Neural cell (in vitro differentiated cells): ENCODE measurements around the gene TFB1M. TPM values are rescaled to one million over a fixed set of nuclear protein-coding genes. Genes with fewer than 3 reads are reported as not detected.

Experiments
- H2AFZ ChIP-seq: fragments of 200-600, 300-800 bp; sonication (generic), shearing (Covaris generic); 2 replicates; pipeline ENCODE4 v1.6.0; 2014; ENCODE audit warnings: low read depth, mild to moderate bottlenecking, antibody characterized with exemption, low read length, moderate library complexity
- H3F3A ChIP-seq: fragments of 200-600 bp; shearing (Covaris generic); 2 replicates; pipeline ENCODE4 v1.6.1; 2016; ENCODE audit warnings: mild to moderate bottlenecking, moderate library complexity, mixed read lengths, antibody characterized with exemption, low read length; ENCODE audit not compliant: insufficient read depth, poor library complexity, severe bottlenecking
- H3K27ac ChIP-seq: fragments of 200-600, 300-800 bp; sonication (generic), shearing (Covaris generic); 2 replicates; pipeline ENCODE4 v1.5.1; 2014; ENCODE audit warnings: mild to moderate bottlenecking, low read length, moderate library complexity
- H3K27me3 ChIP-seq: fragments of 300-800, 200-600 bp; sonication (generic), shearing (Covaris generic); 2 replicates; pipeline ENCODE4 v1.6.0; 2014; ENCODE audit warnings: mild to moderate bottlenecking, low read depth, low read length, moderate library complexity; ENCODE audit not compliant: insufficient read depth
- H3K36me3 ChIP-seq: fragments of 300-800, 200-600 bp; sonication (generic), shearing (Covaris generic); 2 replicates; pipeline ENCODE4 v1.5.1; 2014; ENCODE audit warnings: mild to moderate bottlenecking, antibody characterized with exemption, low read length, moderate library complexity; ENCODE audit not compliant: insufficient read depth
- H3K4me2 ChIP-seq: fragments of 300-800, 200-600 bp; sonication (generic), shearing (Covaris generic); 2 replicates; pipeline ENCODE4 v1.6.0; 2014; ENCODE audit warnings: mild to moderate bottlenecking, low read length
- H3K4me3 ChIP-seq: fragments of 300-800, 200-600 bp; sonication (generic), shearing (Covaris generic); 2 replicates; pipeline ENCODE4 v1.5.1; 2014; ENCODE audit warnings: mild to moderate bottlenecking, low read length, moderate library complexity
- H3K79me2 ChIP-seq: fragments of 200-600 bp; shearing (Covaris generic); replicated peaks from 2 replicates; pipeline ENCODE4 v1.6.0; 2014; ENCODE audit warnings: mild to moderate bottlenecking, low read length, moderate library complexity; ENCODE audit not compliant: insufficient read depth
- H3K9ac ChIP-seq: fragments of 300-800, 200-600 bp; sonication (generic), shearing (Covaris generic); 2 replicates; pipeline ENCODE4 v1.6.1; 2016; ENCODE audit warnings: mild to moderate bottlenecking, low read length, mixed read lengths
- H3K9me2 ChIP-seq: fragments of 200-600 bp; shearing (Covaris generic); 2 replicates; pipeline ENCODE4 v1.6.1; 2016; ENCODE audit warnings: mild to moderate bottlenecking, low read length, mixed read lengths; ENCODE audit not compliant: insufficient read depth
- H3K9me3 ChIP-seq: fragments of 200-600, 300-800 bp; sonication (generic), shearing (Covaris generic); 2 replicates; pipeline ENCODE4 v1.6.1; 2016; ENCODE audit warnings: mild to moderate bottlenecking, mixed run types, low read length, moderate library complexity, mixed read lengths
- H4K20me1 ChIP-seq: fragments of 200-600 bp; shearing (Covaris generic); 2 replicates; pipeline ENCODE4 v1.6.1; 2016; ENCODE audit warnings: mild to moderate bottlenecking, mixed run types; ENCODE audit not compliant: insufficient read depth
- CTCF ChIP-seq: fragments of 450-650 bp; IDR thresholded peaks from 2 replicates; pipeline ENCODE4 v1.5.1; 2014; ENCODE audit warnings: antibody characterized with exemption, mild to moderate bottlenecking, moderate library complexity; ENCODE audit not compliant: poor library complexity, severe bottlenecking
- EP300 ChIP-seq: fragments of 450-650 bp; conservative IDR thresholded peaks from 2 replicates; pipeline ENCODE4 v1.6.1; 2014; ENCODE audit warnings: antibody characterized with exemption, mild to moderate bottlenecking, moderate library complexity; ENCODE audit not compliant: poor library complexity, severe bottlenecking
- EZH2 ChIP-seq: fragments of 200-600, 300-800 bp; shearing (Covaris generic), sonication (generic); IDR thresholded peaks from 2 replicates; pipeline ENCODE4 v1.6.1; 2014; ENCODE audit warnings: antibody characterized with exemption, low read length, borderline replicate concordance, mild to moderate bottlenecking; ENCODE audit not compliant: insufficient read depth, poor library complexity, severe bottlenecking
- MXI1 ChIP-seq: fragments of 450-650 bp; conservative IDR thresholded peaks from 2 replicates; pipeline ENCODE4 v1.6.1; 2014; ENCODE audit warnings: antibody characterized with exemption, mild to moderate bottlenecking; ENCODE audit not compliant: poor library complexity, severe bottlenecking
- POLR2AphosphoS5 ChIP-seq: IDR thresholded peaks from 2 replicates; pipeline ENCODE4 v1.6.1; 2012
- RAD21 ChIP-seq: fragments of 450-650 bp; conservative IDR thresholded peaks from 2 replicates; pipeline ENCODE4 v1.6.1; 2014; ENCODE audit warnings: antibody characterized with exemption, mild to moderate bottlenecking, moderate library complexity
- REST ChIP-seq: IDR thresholded peaks from 2 replicates; pipeline ENCODE4 v1.6.1; 2012; ENCODE audit warnings: borderline replicate concordance
- SMC3 ChIP-seq: fragments of 450-650 bp; conservative IDR thresholded peaks from 2 replicates; pipeline ENCODE4 v1.6.1; 2014; ENCODE audit warnings: antibody characterized with exemption, mild to moderate bottlenecking, moderate library complexity; ENCODE audit not compliant: poor library complexity
- TAF1 ChIP-seq: IDR thresholded peaks from 2 replicates; pipeline ENCODE4 v1.6.1; 2012; ENCODE audit warnings: low read depth
- polyA plus RNA-seq: library from polyadenylated mRNA; depleted of rRNA; stranded (reverse); fragments of >200 nt; gene quantifications from 2 replicates; pipeline ENCODE4 v1.2.3, GENCODE V29; 2014

Gene TFB1M
- polyA plus RNA-seq, 1 donor from 2014 or later = 15.5 TPM

- Histone ChIP-seq H3K36me3 (no peaks in the 10 kb centered on the region), H4K20me1 (no peaks in the 10 kb centered on the region), H3K79me2 (no peaks in the 10 kb centered on the region), H2AFZ (no peak overlapping the region), H3K27ac (no peak overlapping the region), H3K4me3 (no peak overlapping the region), H3K4me2 (no peak overlapping the region), H3F3A (no peaks in the 10 kb centered on the region), H3K9me3 (peaks cover 2% of the 10 kb centered on the region), H3K9me2 (no peaks in the 10 kb centered on the region), H3K27me3 (no peaks in the 10 kb centered on the region), H3K9ac (no peak overlapping the region)
- no peak for TF ChIP-seq RAD21
- no peak for TF ChIP-seq CTCF
- TF ChIP-seq SMC3 = no peak
- TF ChIP-seq MXI1 = no peak
- TF ChIP-seq TAF1 = no peak
- TF ChIP-seq EP300 = no peak
Measured at GRCh38 chr6:155344341-155345006, 30.2 kb upstream of the TFB1M start.

- Histone ChIP-seq H3K9me2 (no peaks in the 10 kb centered on the region), H3K27me3 (no peaks in the 10 kb centered on the region), H3K4me2 (no peak overlapping the region), H3K4me3 (no peak overlapping the region), H3K36me3 (no peaks in the 10 kb centered on the region), H3F3A (no peaks in the 10 kb centered on the region), H3K9ac (no peak overlapping the region), H3K9me3 (peaks cover 2% of the 10 kb centered on the region), H3K79me2 (no peaks in the 10 kb centered on the region), H3K27ac (no peak overlapping the region), H2AFZ (no peak overlapping the region), H4K20me1 (no peaks in the 10 kb centered on the region)
- TF ChIP-seq SMC3 = no peak
- no peak for TF ChIP-seq REST
- TF ChIP-seq POLR2AphosphoS5 = no peak
- no peak for TF ChIP-seq EZH2
- no peak for TF ChIP-seq EP300
- no peak for TF ChIP-seq TAF1
- TF ChIP-seq MXI1 = no peak
- no peak for TF ChIP-seq CTCF
Measured at GRCh38 chr6:155341130-155341828, 27.0 kb upstream of the TFB1M start.
